ENCODE data around the gene BMP6.
"Not testable (repeated sequence)": the region's sequence is repeated elsewhere in the genome, so short reads cannot be mapped to it uniquely, and the experiment has no call there.

Gene BMP6

GRCh38 chr6:7886132-7886531 lies 160.2 kb downstream of the BMP6 start:
- H3K9me3 ChIP-seq (ENCODE audit: control insufficient read depth in 1 of 2, low read length in 2 of 2), result no peaks in the 10 kb centered on the region
- no peak overlapping the region for H3K9ac ChIP-seq (ENCODE audit: low read depth in 1 of 2, low read length in 2 of 2)
- H3K27ac ChIP-seq (ENCODE audit: low read depth, low read length), result no peak overlapping the region
- no peaks in the 10 kb centered on the region for H3K4me1 ChIP-seq (ENCODE audit: control insufficient read depth in 1 of 2, insufficient read depth in 2 of 2, low read length in 2 of 2)
- H3K4me3 ChIP-seq (ENCODE audit: low read depth in 1 of 2, low read length in 2 of 2), result no peak overlapping the region
- H3K36me3 ChIP-seq (ENCODE audit: control insufficient read depth in 1 of 2, insufficient read depth in 2 of 2, low read length in 2 of 2), result peaks cover 69 to 95% of the 10 kb centered on the region in 2 donors
- no peaks in the 10 kb centered on the region for H3K27me3 ChIP-seq (ENCODE audit: control insufficient read depth in 1 of 2, insufficient read depth in 2 of 2, low read length in 2 of 2)

DNA sequence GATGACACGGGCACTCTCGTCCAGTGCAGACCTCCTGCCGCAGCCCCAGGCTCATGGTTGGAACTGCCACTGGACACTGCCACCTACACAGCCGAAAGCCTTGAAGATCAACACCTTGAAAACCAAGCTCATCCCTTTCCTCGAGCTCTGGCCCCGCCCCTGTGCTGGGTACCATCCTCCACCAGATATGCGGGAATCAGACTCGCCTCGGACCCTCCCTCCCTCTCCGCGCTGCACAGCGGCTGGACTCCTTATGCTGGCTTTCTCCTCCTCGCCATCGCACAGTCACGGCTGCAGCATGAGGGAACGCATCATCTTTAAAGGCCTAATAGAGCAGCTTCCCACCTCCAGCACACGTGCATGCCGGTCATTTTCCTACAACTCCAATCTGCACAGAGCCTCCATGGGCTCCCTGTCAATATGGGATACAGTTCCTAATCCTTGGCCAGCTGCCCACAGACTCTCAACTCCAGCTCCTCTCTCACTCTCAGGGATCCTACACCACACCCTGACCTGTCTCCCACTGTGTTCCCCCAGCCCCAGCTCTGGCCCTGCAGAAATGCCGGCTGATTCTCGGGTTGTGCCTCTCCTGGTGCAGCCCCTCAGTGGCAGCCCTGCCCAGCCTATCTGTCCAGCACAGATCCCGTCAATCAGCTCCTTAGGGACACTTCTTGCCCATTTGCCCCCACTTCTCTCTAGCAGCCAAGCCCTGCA lies 161.5 kb downstream of the BMP6 start:
- H3K27ac ChIP-seq (ENCODE audit: low read depth, low read length), result no peak overlapping the region
- no peak overlapping the region for H3K4me3 ChIP-seq (ENCODE audit: low read depth in 1 of 2, low read length in 2 of 2)
- peaks cover 71 to 98% of the 10 kb centered on the region in 2 donors for H3K36me3 ChIP-seq (ENCODE audit: control insufficient read depth in 1 of 2, insufficient read depth in 2 of 2, low read length in 2 of 2)
- H3K4me1 ChIP-seq (ENCODE audit: control insufficient read depth in 1 of 2, insufficient read depth in 2 of 2, low read length in 2 of 2), result no peaks in the 10 kb centered on the region
- H3K9me3 ChIP-seq (ENCODE audit: control insufficient read depth in 1 of 2, low read length in 2 of 2), result no peaks in the 10 kb centered on the region
- no peak overlapping the region for H3K9ac ChIP-seq (ENCODE audit: low read depth in 1 of 2, low read length in 2 of 2)
- no peaks in the 10 kb centered on the region for H3K27me3 ChIP-seq (ENCODE audit: control insufficient read depth in 1 of 2, insufficient read depth in 2 of 2, low read length in 2 of 2)

DNA sequence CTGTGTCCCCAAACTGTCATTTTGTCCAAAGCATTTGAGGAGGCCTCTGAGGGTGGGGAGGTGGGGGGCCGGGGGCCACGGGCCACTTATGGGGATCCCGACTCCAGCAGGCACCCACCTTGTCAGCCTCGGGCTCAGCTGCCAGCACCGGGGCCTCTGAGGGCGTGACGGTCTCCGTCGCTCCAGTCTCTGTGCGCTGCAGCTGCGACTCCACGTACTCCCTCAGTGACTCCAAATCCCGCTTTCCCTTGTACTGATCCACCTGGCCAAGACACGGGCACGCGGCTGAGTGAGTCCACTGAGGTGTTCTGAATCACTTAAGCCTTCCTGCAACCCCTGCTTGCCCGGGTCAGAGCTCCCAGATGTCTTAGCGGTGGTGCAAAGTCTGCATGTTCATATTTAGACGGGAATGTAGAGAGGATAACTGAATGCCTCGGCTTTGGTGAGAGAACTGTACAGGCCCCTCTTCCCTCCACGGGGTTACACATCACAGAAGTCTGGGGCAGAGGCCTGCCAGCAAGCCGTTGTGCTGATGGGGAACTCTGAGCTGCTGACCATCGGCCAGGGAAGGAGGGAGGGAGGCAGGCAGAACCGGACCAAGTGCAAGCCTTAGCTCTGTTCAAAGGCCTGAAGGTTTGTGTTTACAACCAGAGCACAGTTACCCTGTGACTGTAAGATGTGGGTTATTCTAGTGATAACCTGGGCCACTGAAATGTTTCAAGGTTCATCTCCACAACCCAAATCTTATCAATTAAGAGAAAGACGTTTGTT lies 162.9 kb downstream of the BMP6 start:
- Histone ChIP-seq H3K36me3 (ENCODE audit: control insufficient read depth in 1 of 2, insufficient read depth in 2 of 2, low read length in 2 of 2) (peaks cover 64 to 98% of the 10 kb centered on the region in 2 donors), H3K9ac (ENCODE audit: low read depth in 1 of 2, low read length in 2 of 2) (no peak overlapping the region), H3K4me3 (ENCODE audit: low read depth in 1 of 2, low read length in 2 of 2) (no peak overlapping the region), H3K27me3 (ENCODE audit: control insufficient read depth in 1 of 2, insufficient read depth in 2 of 2, low read length in 2 of 2) (no peaks in the 10 kb centered on the region), H3K9me3 (ENCODE audit: control insufficient read depth in 1 of 2, low read length in 2 of 2) (no peaks in the 10 kb centered on the region), H3K4me1 (ENCODE audit: control insufficient read depth in 1 of 2, insufficient read depth in 2 of 2, low read length in 2 of 2) (no peaks in the 10 kb centered on the region), H3K27ac (ENCODE audit: low read depth, low read length) (no peak overlapping the region)

- Histone ChIP-seq H3K9me3 (ENCODE audit: control insufficient read depth in 1 of 2, low read length in 2 of 2) (no peaks in the 10 kb centered on the region), H3K4me1 (ENCODE audit: control insufficient read depth in 1 of 2, insufficient read depth in 2 of 2, low read length in 2 of 2) (no peaks in the 10 kb centered on the region), H3K27me3 (ENCODE audit: control insufficient read depth in 1 of 2, insufficient read depth in 2 of 2, low read length in 2 of 2) (no peaks in the 10 kb centered on the region), H3K9ac (ENCODE audit: low read depth in 1 of 2, low read length in 2 of 2) (no peak overlapping the region), H3K36me3 (ENCODE audit: control insufficient read depth in 1 of 2, insufficient read depth in 2 of 2, low read length in 2 of 2) (peaks cover 61 to 98% of the 10 kb centered on the region in 2 donors), H3K27ac (ENCODE audit: low read depth, low read length) (no peak overlapping the region), H3K4me3 (ENCODE audit: low read depth in 1 of 2, low read length in 2 of 2) (no peak overlapping the region)
These were observed 165.4 kb downstream of the BMP6 start for GRCh38 chr6:7891078-7891872.

- H3K36me3 ChIP-seq (ENCODE audit: control insufficient read depth in 1 of 2, insufficient read depth in 2 of 2, low read length in 2 of 2), result peaks cover 58 to 95% of the 10 kb centered on the region in 2 donors
- H3K9ac ChIP-seq (ENCODE audit: low read depth in 1 of 2, low read length in 2 of 2); H3K4me1 ChIP-seq (ENCODE audit: control insufficient read depth in 1 of 2, insufficient read depth in 2 of 2, low read length in 2 of 2); H3K4me3 ChIP-seq (ENCODE audit: low read depth in 1 of 2, low read length in 2 of 2); H3K9me3 ChIP-seq (ENCODE audit: control insufficient read depth in 1 of 2, low read length in 2 of 2); H3K27me3 ChIP-seq (ENCODE audit: control insufficient read depth in 1 of 2, insufficient read depth in 2 of 2, low read length in 2 of 2); H3K27ac ChIP-seq (ENCODE audit: low read depth, low read length): not testable (repeated sequence)
These were observed 166.5 kb downstream of the BMP6 start for GRCh38 chr6:7892367-7892766.

- H3K27me3 ChIP-seq (ENCODE audit: control insufficient read depth in 1 of 2, insufficient read depth in 2 of 2, low read length in 2 of 2), result no peaks in the 10 kb centered on the region
- H3K4me3 ChIP-seq (ENCODE audit: low read depth in 1 of 2, low read length in 2 of 2), result no peak overlapping the region
- peaks cover 0 to under 1% of the 10 kb centered on the region in 2 donors for H3K4me1 ChIP-seq (ENCODE audit: control insufficient read depth in 1 of 2, insufficient read depth in 2 of 2, low read length in 2 of 2)
- no peak overlapping the region for H3K27ac ChIP-seq (ENCODE audit: low read depth, low read length)
- H3K36me3 ChIP-seq (ENCODE audit: control insufficient read depth in 1 of 2, insufficient read depth in 2 of 2, low read length in 2 of 2), result peaks cover 53 to 95% of the 10 kb centered on the region in 2 donors
- no peak overlapping the region for H3K9ac ChIP-seq (ENCODE audit: low read depth in 1 of 2, low read length in 2 of 2)
- no peaks in the 10 kb centered on the region for H3K9me3 ChIP-seq (ENCODE audit: control insufficient read depth in 1 of 2, low read length in 2 of 2)
These were observed 167.4 kb downstream of the BMP6 start for GRCh38 chr6:7893342-7893741.

GRCh38 chr6:7894262-7895124 lies 168.6 kb downstream of the BMP6 start:
- Histone ChIP-seq H3K36me3 (ENCODE audit: control insufficient read depth in 1 of 2, insufficient read depth in 2 of 2, low read length in 2 of 2) (peaks cover 55 to 88% of the 10 kb centered on the region in 2 donors), H3K9me3 (ENCODE audit: control insufficient read depth in 1 of 2, low read length in 2 of 2) (no peaks in the 10 kb centered on the region), H3K4me3 (ENCODE audit: low read depth in 1 of 2, low read length in 2 of 2) (no peak overlapping the region), H3K27ac (ENCODE audit: low read depth, low read length) (no peak overlapping the region), H3K4me1 (ENCODE audit: control insufficient read depth in 1 of 2, insufficient read depth in 2 of 2, low read length in 2 of 2) (peaks cover 11% of the 10 kb centered on the region in 2 donors), H3K9ac (ENCODE audit: low read depth in 1 of 2, low read length in 2 of 2) (no peak overlapping the region), H3K27me3 (ENCODE audit: control insufficient read depth in 1 of 2, insufficient read depth in 2 of 2, low read length in 2 of 2) (no peaks in the 10 kb centered on the region)

- Histone ChIP-seq H3K4me3 (ENCODE audit: low read depth in 1 of 2, low read length in 2 of 2) (no peak overlapping the region), H3K4me1 (ENCODE audit: control insufficient read depth in 1 of 2, insufficient read depth in 2 of 2, low read length in 2 of 2) (peaks cover 15% of the 10 kb centered on the region in 2 donors), H3K27me3 (ENCODE audit: control insufficient read depth in 1 of 2, insufficient read depth in 2 of 2, low read length in 2 of 2) (no peaks in the 10 kb centered on the region), H3K9me3 (ENCODE audit: control insufficient read depth in 1 of 2, low read length in 2 of 2) (no peaks in the 10 kb centered on the region), H3K9ac (ENCODE audit: low read depth in 1 of 2, low read length in 2 of 2) (no peak overlapping the region), H3K27ac (ENCODE audit: low read depth, low read length) (no peak overlapping the region), H3K36me3 (ENCODE audit: control insufficient read depth in 1 of 2, insufficient read depth in 2 of 2, low read length in 2 of 2) (peaks cover 54 to 89% of the 10 kb centered on the region in 2 donors)
These were observed 169.2 kb downstream of the BMP6 start for GRCh38 chr6:7895125-7895423.

DNA sequence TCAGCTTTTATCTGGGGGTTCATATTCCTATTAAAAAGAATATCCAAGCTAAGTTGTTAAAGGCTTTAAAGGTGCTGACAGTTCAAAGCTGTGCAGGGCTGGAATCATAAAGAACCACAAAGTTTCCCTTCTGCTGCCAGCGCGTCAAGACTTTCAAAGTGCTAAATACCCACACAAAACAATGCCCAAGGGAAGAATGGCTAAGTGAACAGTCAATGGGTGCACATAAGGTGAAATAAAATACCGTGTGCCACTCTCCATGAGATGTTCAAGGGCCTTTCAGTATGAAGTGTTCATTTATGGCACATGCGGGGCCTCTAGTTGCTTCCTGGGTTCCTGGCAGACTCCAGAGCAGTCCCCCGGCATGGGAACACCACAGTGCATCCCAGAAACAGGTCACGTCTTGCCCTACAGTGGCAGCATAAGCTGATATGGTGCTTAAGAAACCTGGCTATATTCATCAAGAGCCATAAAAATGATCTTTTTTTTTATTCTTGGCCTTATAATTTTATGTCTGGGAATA lies 170.6 kb downstream of the BMP6 start:
- H3K9ac ChIP-seq (ENCODE audit: low read depth in 1 of 2, low read length in 2 of 2), result no peak overlapping the region
- H3K4me1 ChIP-seq (ENCODE audit: control insufficient read depth in 1 of 2, insufficient read depth in 2 of 2, low read length in 2 of 2), result peaks cover 24 to 30% of the 10 kb centered on the region in 2 donors
- H3K27me3 ChIP-seq (ENCODE audit: control insufficient read depth in 1 of 2, insufficient read depth in 2 of 2, low read length in 2 of 2), result no peaks in the 10 kb centered on the region
- no peaks in the 10 kb centered on the region for H3K9me3 ChIP-seq (ENCODE audit: control insufficient read depth in 1 of 2, low read length in 2 of 2)
- H3K36me3 ChIP-seq (ENCODE audit: control insufficient read depth in 1 of 2, insufficient read depth in 2 of 2, low read length in 2 of 2), result peaks cover 49 to 84% of the 10 kb centered on the region in 2 donors
- no peak overlapping the region for H3K27ac ChIP-seq (ENCODE audit: low read depth, low read length)
- H3K4me3 ChIP-seq (ENCODE audit: low read depth in 1 of 2, low read length in 2 of 2), result no peak overlapping the region

Data from duodenal mucosa (tissue), 2 donors.